SK-N-MC (cell line): ENCODE data around the gene H2BK1.

Experiments used
- EZH2 ChIP-seq: fragments of 200-600 bp; sonication (generic); IDR thresholded peaks from one replicate; pipeline ENCODE4 v1.6.1; 2017; ENCODE audit warnings: antibody characterized with exemption
- FOXP2 ChIP-seq: optimal IDR thresholded peaks from 2 replicates; pipeline ENCODE3; 2011; ENCODE audit warnings: mild to moderate bottlenecking, moderate library complexity; ENCODE audit not compliant: insufficient read depth; ENCODE audit errors: extremely low read length, control extremely low read depth
- POLR2AphosphoS5 ChIP-seq: IDR thresholded peaks from 2 replicates; pipeline ENCODE4 v1.6.1; 2012; ENCODE audit warnings: mild to moderate bottlenecking, low read depth, low read length, borderline replicate concordance

- no peak for TF ChIP-seq EZH2
- no peak for TF ChIP-seq POLR2AphosphoS5
- TF ChIP-seq FOXP2: no peak
Observed at GRCh38 chr7:151206914-151207313, 3.4 kb downstream of the H2BK1 start.
